Hematopoietic multipotent progenitor cell treated with erythropoietin and hydrocortisone succinate and interleukin-3 and kit ligand, for 8 days (in vitro differentiated cells): ENCODE data around the gene SPINT4.
"Not testable (repeated sequence)": the region's sequence is repeated elsewhere in the genome, so short reads cannot be mapped to it uniquely, and the experiment has no call there.

Experiments used
- DNase-seq: peaks from one replicate; pipeline ENCODE4 v3.0.0-alpha.2; 2015

Gene SPINT4

GRCh38 chr20:45722047-45722446 lies at the start of gene SPINT4:
Gene SPINT4, plus strand, starts transcription at chr20:45722347. Its CDS starts 21 bp downstream, at chr20:45722368.
- no peak for DNase-seq

GRCh38 chr20:45672765-45673164 lies 49.4 kb upstream of the SPINT4 start:
- no peak for DNase-seq

GRCh38 chr20:45679650-45680049 lies 42.5 kb upstream of the SPINT4 start:
- DNase-seq, result no peak

- DNase-seq, result no peak
These were observed 36.3 kb upstream of the SPINT4 start for GRCh38 chr20:45685896-45686295.

GRCh38 chr20:45693346-45693745 lies 28.8 kb upstream of the SPINT4 start:
- not testable (repeated sequence) for DNase-seq

- no peak for DNase-seq
These were observed 26.7 kb upstream of the SPINT4 start for GRCh38 chr20:45695496-45695895.

GRCh38 chr20:45701104-45701503 lies 21.0 kb upstream of the SPINT4 start:
- DNase-seq, result no peak

- DNase-seq, result no peak
These were observed 20.3 kb upstream of the SPINT4 start, which contains the start of gene WFDC13 for GRCh38 chr20:45701873-45702272. Gene WFDC13, plus strand, starts transcription at chr20:45702038. Its CDS starts 86 bp downstream, at chr20:45702124.

- DNase-seq, result no peak
These were observed 17.0 kb upstream of the SPINT4 start, which contains the start of gene WFDC10B for GRCh38 chr20:45704969-45705637. Gene WFDC10B, minus strand, starts transcription at chr20:45705019. Its CDS starts 19,027 bp downstream, at chr20:45685992.

GRCh38 chr20:45716141-45716688 lies 5.9 kb upstream of the SPINT4 start:
- not testable (repeated sequence) for DNase-seq

- DNase-seq, result no peak
These were observed 3.0 kb downstream of the SPINT4 start for GRCh38 chr20:45725134-45725533.

GRCh38 chr20:45727044-45727443 lies 4.9 kb downstream of the SPINT4 start:
- DNase-seq, result peak; percentile 9

GRCh38 chr20:45732199-45732598 lies 10.1 kb downstream of the SPINT4 start:
- no peak for DNase-seq

- no peak for DNase-seq
These were observed 13.4 kb downstream of the SPINT4 start for GRCh38 chr20:45735552-45735951.

GRCh38 chr20:45735988-45736387 lies 13.8 kb downstream of the SPINT4 start:
- DNase-seq, result no peak

- DNase-seq, result no peak
These were observed 20.4 kb downstream of the SPINT4 start for GRCh38 chr20:45742596-45742995.

- DNase-seq, result no peak
These were observed 22.9 kb downstream of the SPINT4 start for GRCh38 chr20:45745015-45745414.

GRCh38 chr20:45751721-45752120 lies 29.6 kb downstream of the SPINT4 start:
- no peak for DNase-seq

- no peak for DNase-seq
These were observed 30.6 kb downstream of the SPINT4 start for GRCh38 chr20:45752746-45753145.

- no peak for DNase-seq
These were observed 35.9 kb downstream of the SPINT4 start for GRCh38 chr20:45758096-45758495.

- not testable (repeated sequence) for DNase-seq
These were observed 37.8 kb downstream of the SPINT4 start for GRCh38 chr20:45759921-45760320.

- not testable (repeated sequence) for DNase-seq
These were observed 39.8 kb downstream of the SPINT4 start for GRCh38 chr20:45761966-45762365.

GRCh38 chr20:45764618-45765282 lies 42.6 kb downstream of the SPINT4 start:
- DNase-seq, result not testable (repeated sequence)

- DNase-seq, result no peak
These were observed 43.2 kb downstream of the SPINT4 start for GRCh38 chr20:45765307-45765875.
